Effector memory CD4-positive, alpha-beta T cell (primary cell): ENCODE measurements around the gene SAT2.
"Not testable (repeated sequence)": the region's sequence is repeated elsewhere in the genome, so short reads cannot be mapped to it uniquely, and the experiment has no call there.

Experiments used
- DNase-seq, 3 donors: peaks; one replicate each; pipeline ENCODE4 v3.0.0-alpha.2; 2020
- H3K27ac ChIP-seq: 2 replicates; pipeline ENCODE4 v1.7.0; 2013; ENCODE audit warnings: mild to moderate bottlenecking, low read length, moderate library complexity; ENCODE audit not compliant: insufficient read depth, poor library complexity, severe bottlenecking
- H3K27me3 ChIP-seq: replicated peaks from 2 replicates; pipeline ENCODE4 v1.7.0; 2013; ENCODE audit warnings: mild to moderate bottlenecking, low read length; ENCODE audit not compliant: insufficient read depth, control insufficient read depth, poor library complexity, severe bottlenecking
- H3K36me3 ChIP-seq: 2 replicates; pipeline ENCODE4 v1.7.0; 2013; ENCODE audit warnings: mild to moderate bottlenecking, low read length, moderate library complexity; ENCODE audit not compliant: control insufficient read depth, insufficient read depth
- H3K4me1 ChIP-seq: 2 replicates; pipeline ENCODE4 v1.7.0; 2013; ENCODE audit warnings: low read length, mild to moderate bottlenecking; ENCODE audit not compliant: control insufficient read depth, insufficient read depth, poor library complexity, severe bottlenecking
- H3K4me3 ChIP-seq: 2 replicates; pipeline ENCODE4 v1.7.0; 2013; ENCODE audit warnings: low read length, low read depth, mild to moderate bottlenecking; ENCODE audit not compliant: insufficient read depth, poor library complexity, severe bottlenecking
- H3K9me3 ChIP-seq: 2 replicates; pipeline ENCODE4 v1.7.0; 2013; ENCODE audit warnings: mild to moderate bottlenecking, low read length, moderate library complexity; ENCODE audit not compliant: control insufficient read depth

Gene SAT2

DNA sequence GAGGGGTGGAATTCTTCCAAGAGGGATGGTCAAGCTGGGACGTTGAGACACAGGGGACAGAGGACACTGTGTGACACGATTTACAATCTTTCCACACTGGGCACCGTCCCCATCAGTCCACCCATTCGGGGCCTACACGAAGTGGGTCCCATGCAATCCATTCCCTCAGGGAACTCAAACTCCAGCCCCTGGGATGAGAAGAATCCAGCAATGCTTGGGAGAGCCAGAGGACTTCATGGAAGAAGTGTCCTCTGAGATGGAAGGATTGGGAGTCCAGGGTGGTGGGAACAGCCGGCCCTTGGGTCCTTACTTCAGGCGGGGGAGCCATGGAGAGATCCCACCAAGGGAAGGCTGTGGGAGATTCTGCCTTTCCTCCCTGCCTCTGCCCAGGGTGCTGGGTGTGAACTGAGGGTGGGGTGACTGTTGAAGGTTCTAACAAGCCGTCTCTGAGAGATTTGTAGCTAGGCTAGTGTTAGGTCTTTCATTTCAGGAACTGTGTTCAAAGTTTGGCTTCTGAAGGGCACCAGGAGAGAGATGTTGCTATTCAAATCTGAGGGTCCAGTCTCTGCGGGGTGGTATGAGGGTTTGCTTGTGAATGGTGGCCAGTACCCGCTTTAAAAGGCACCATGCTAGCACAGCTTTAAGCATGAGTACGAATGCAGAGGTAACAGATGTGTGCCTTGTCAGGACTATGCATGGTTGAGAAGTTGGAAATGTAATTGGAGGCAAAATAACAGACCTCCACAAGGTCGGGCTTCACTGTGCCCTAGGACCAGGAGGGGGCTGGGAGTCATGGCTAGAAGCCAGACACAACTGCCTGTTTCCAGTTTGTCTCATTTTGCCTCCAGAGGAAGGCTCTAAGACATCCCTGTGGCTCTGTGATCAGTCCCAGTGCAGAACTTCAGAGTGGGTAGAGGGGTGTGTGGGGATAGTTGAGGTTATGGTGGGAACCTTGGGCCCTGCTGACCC, 25.1 kb upstream of the SAT2 start:
- H3K4me3 ChIP-seq: no peak overlapping the region
- no peaks in the 10 kb centered on the region for H3K9me3 ChIP-seq
- no peaks in the 10 kb centered on the region for H3K36me3 ChIP-seq
- peaks cover 28% of the 10 kb centered on the region for H3K27me3 ChIP-seq
- no peak overlapping the region for H3K27ac ChIP-seq
- peaks cover 19% of the 10 kb centered on the region for H3K4me1 ChIP-seq
- no peak for DNase-seq

DNA sequence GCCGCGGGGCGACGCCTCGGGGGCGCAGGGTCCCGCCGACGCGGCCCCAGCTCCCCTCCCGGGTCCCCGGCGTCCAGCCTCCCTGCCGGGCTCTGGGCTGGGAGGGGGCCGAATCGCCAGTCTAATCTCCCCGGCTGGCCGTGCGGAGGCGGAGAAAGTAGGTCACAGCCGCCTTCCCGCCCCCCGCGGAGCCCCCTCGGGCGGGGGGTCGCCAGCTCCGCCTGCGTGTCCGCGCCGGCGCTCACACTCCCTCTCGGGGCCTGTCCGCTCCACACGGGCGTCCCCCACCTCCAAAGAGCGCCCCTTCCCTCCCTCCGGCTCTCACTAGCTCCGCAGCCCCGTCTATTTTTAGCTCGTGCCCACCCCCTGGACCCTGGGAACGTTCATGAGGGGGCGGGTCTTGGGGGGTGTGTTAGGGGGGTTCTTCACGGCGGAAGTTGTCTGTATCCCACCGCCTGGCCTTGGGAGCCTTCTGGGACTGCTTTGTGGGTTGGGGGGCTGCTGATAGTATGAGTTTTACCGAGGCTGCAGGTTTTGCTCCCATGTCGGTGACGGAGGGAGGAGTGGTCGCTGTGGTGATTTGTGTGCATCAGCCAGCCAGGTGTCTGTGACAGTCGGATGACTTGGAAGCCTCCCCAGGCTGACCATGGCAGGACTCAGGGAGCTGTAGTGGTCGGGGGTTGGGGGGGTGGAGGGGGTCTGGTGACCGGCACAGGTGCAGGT, 24.2 kb upstream of the SAT2 start:
- Histone ChIP-seq H3K9me3 (no peaks in the 10 kb centered on the region), H3K4me1 (peaks cover 19% of the 10 kb centered on the region), H3K36me3 (no peaks in the 10 kb centered on the region), H3K4me3 (peak overlapping the region; percentile 64), H3K27me3 (peaks cover 28% of the 10 kb centered on the region), H3K27ac (no peak overlapping the region)
- no peak for DNase-seq

DNA sequence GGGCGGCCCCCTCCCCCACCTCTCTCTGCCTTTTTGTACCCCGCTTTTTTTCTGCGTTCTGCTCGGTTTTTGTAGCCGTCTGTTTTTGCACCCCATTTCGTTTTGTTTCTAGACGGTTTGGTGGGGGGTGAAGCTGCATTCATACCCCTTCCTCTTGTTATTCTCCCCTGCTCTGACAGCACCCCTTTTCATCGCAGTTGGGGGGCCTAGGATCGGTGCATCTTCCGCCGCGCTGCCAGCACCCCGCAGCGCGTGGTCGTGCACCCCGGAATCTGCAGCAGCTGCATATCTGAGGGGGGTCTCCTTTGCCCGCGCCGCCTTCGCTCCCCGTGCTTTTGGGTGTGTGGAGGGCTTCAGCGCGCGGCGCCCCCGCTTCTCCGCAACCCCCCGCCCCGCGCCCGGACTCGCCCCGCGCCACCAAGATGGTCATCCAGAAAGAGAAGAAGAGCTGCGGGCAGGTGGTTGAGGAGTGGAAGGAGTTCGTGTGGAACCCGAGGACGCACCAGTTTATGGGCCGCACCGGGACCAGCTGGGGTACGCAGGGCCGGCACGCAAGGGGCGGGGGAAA, 23.6 kb upstream of the SAT2 start:
- Histone ChIP-seq H3K9me3 (no peaks in the 10 kb centered on the region), H3K27me3 (peaks cover 28% of the 10 kb centered on the region), H3K4me3 (peak overlapping the region; percentile 64), H3K36me3 (no peaks in the 10 kb centered on the region), H3K4me1 (peaks cover 19% of the 10 kb centered on the region), H3K27ac (no peak overlapping the region)
- no peak for DNase-seq

DNA sequence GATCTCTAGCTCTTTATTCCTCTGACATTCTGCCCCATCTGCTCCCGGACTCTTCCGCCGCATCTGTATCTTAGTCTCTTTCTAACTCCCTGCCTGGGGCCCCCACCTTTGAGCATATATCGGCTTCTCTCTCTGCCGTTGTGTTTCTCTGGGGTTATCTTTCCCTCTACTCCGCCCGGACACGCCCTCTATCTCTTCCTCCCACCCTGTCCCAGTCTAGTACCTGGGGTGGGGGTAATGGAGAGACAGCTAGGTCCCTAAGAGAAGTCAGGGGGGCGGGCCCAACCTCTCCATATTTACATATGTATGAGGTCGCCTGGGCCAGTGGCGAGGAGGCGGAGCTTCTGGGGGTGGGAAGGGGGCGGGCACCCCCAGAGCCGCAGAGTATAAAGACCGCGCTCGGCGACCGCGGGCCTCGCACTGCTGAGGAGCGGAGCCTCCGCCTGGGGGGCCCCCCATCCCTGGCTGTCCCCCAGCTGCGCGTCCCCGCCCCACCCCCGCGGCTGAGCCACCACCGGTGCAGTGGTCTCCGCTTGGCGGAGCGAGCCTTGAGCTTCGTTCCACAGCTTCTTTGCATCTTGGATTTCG, 23.0 kb upstream of the SAT2 start, which contains the start of gene ATP1B2:
TSS of gene ATP1B2 (plus strand) at position 418 of the 588 bp plus-strand sequence. CDS start 593 bp downstream, outside the sequence.
- Histone ChIP-seq H3K27me3 (peaks cover 28% of the 10 kb centered on the region), H3K36me3 (no peaks in the 10 kb centered on the region), H3K4me3 (peak within 1 kb of the TSS; percentile 64), H3K4me1 (peaks cover 19% of the 10 kb centered on the region), H3K27ac (no peak within 1 kb of the TSS), H3K9me3 (no peaks in the 10 kb centered on the region)
- peak; percentile 67 to 77 (median 70) for DNase-seq

DNA sequence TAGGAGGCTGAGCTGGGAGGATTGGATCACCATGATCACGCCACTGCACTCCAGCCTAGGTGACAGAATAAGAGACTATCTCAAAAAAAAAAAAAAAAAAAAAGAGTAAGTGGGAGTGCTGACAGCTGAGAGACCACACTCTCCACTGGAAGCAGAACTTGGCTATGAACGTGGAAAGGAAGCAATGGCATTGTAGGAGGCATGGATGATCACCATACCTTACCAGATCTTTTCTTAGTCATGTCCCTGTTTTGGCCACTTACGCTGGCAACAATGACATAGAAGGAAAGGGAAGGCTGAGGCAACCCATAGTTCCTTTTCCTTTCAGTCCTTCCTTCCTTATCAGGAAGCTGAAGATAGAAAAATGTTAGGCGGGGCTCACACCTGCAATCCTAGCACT, 19.4 kb upstream of the SAT2 start:
- H3K36me3 ChIP-seq: no peaks in the 10 kb centered on the region
- no peak overlapping the region for H3K4me3 ChIP-seq
- H3K4me1 ChIP-seq: peaks cover 19% of the 10 kb centered on the region
- peaks cover 23% of the 10 kb centered on the region for H3K27me3 ChIP-seq
- no peak overlapping the region for H3K27ac ChIP-seq
- no peak for DNase-seq
- no peaks in the 10 kb centered on the region for H3K9me3 ChIP-seq

DNA sequence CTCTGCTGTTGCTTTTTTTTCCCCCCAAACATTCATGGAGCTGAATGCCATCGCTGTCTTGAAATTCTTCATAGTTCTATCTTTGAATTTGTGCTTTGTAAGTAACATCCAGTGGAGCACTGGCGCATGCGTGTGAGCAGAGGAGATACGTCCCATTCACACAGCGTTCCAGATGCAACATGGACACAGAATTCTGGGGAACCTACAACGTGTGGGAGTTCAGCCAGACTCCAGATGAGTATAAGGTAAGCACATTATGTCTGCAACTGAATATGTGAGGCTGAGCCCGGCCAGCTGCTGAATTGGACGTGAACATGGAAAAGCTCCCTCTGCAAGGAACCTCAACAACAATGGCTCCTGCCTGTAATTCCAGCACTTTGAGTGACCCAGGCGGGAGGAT, 18.8 kb upstream of the SAT2 start:
- peaks cover 16% of the 10 kb centered on the region for H3K4me1 ChIP-seq
- peaks cover 17% of the 10 kb centered on the region for H3K27me3 ChIP-seq
- no peak overlapping the region for H3K27ac ChIP-seq
- no peak overlapping the region for H3K4me3 ChIP-seq
- H3K36me3 ChIP-seq: no peaks in the 10 kb centered on the region
- DNase-seq: no peak
- H3K9me3 ChIP-seq: no peaks in the 10 kb centered on the region

DNA sequence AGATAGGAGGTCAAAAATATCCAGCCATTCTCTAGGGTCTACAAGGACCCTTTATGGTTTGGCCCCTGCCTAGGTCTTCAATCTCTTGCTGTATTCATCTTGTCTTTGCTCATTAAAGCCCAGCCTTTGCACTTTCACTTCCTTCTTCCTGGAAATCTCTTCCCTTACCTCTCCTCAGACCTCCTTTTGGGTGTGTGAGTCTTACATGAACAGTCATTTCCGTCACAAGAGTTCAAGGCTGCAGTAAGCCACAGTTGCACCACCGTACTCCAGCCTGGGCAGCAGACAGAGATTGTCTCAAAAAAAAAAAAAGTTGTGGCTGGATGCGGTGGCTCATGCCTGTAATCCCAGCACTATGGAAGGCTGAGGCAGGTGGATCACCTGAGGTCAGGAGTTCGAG, 17.2 kb upstream of the SAT2 start:
- Histone ChIP-seq H3K27me3 (peaks cover 1% of the 10 kb centered on the region), H3K4me3 (no peak overlapping the region), H3K4me1 (peaks cover under 1% of the 10 kb centered on the region), H3K36me3 (no peaks in the 10 kb centered on the region), H3K9me3 (no peaks in the 10 kb centered on the region), H3K27ac (no peak overlapping the region)
- DNase-seq: no peak

DNA sequence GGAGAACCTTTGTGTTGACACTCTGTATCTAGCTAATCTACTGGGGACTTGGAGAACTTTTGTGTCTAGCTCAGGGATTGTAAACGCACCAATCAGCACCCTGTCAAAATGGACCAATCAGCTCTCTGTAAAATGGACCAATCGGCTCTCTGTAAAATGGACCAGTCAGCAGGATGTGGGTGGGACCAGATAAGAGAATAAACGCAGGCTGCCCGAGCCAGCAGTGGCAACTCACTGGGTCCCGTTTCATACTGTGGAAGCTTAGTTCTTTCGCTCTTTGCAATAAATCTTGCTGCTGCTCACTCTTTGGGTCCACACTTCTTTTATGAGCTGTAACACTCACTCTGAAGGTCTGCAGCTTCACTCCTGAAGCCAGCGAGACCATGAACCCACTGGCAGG, 14.0 kb upstream of the SAT2 start:
- not testable (repeated sequence) for H3K4me3 ChIP-seq, H3K36me3 ChIP-seq, H3K9me3 ChIP-seq, H3K27ac ChIP-seq, H3K4me1 ChIP-seq, H3K27me3 ChIP-seq
- peak in 1 of 3 donors; percentile 17 for DNase-seq

DNA sequence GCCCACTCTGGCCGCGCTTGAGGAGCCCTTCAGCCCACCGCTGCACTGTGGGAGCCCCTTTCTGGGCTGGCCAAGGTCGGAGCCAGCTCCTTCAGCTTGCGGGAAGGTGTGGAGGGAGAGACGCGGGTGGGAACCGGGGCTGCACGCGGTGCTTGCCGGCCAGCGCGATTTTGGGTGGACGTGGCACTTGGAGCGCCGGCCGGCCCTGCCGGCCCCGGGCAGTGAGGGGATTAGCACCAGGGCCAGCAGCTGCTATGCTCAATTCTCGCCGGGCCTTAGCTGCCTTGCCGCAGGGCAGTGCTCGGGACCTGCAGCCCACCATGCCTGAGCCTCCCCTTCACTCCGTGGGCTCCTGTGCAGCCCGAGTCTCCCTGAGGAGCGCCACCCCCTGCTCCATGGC, 13.2 kb upstream of the SAT2 start:
- Histone ChIP-seq H3K27me3 (no peaks in the 10 kb centered on the region), H3K27ac (no peak overlapping the region), H3K4me3 (no peak overlapping the region), H3K4me1 (no peaks in the 10 kb centered on the region), H3K36me3 (no peaks in the 10 kb centered on the region), H3K9me3 (no peaks in the 10 kb centered on the region)
- DNase-seq: no peak
